Hepatocyte (in vitro differentiated cells): Measurements from ENCODE around the gene TOMM20L. TPM values are rescaled to one million over a fixed set of nuclear protein-coding genes. Genes with fewer than 3 reads are reported as not detected.

Experiments
- DNase-seq: peaks from one replicate; pipeline ENCODE4 v3.0.0-alpha.2; 2016; ENCODE audit warnings: low spot score
- H2AFZ ChIP-seq: fragments of 200-600 bp; sonication (generic); 2 replicates; pipeline ENCODE4 v1.6.0; 2016; ENCODE audit warnings: antibody characterized with exemption, mild to moderate bottlenecking
- H3K27ac ChIP-seq: fragments of 200-600 bp; sonication (generic); 2 replicates; pipeline ENCODE4 v1.5.1; 2016; ENCODE audit warnings: mild to moderate bottlenecking
- H3K27me3 ChIP-seq: fragments of 200-600 bp; sonication (generic); 2 replicates; pipeline ENCODE4 v1.6.1; 2016
- H3K36me3 ChIP-seq: fragments of 200-600 bp; sonication (generic); replicated peaks from 2 replicates; pipeline ENCODE4 v1.5.1; 2016; ENCODE audit warnings: low read depth; ENCODE audit not compliant: insufficient read depth
- H3K4me1 ChIP-seq: fragments of 200-600 bp; sonication (generic); 2 replicates; pipeline ENCODE4 v1.5.1; 2016; ENCODE audit warnings: mild to moderate bottlenecking, moderate library complexity; ENCODE audit not compliant: insufficient read depth
- H3K4me2 ChIP-seq: fragments of 200-600 bp; sonication (generic); 2 replicates; pipeline ENCODE4 v1.6.0; 2016
- H3K4me3 ChIP-seq: fragments of 200-600 bp; sonication (generic); 2 replicates; pipeline ENCODE4 v1.5.1; 2016; ENCODE audit warnings: mild to moderate bottlenecking
- H3K79me2 ChIP-seq: fragments of 200-600 bp; sonication (generic); 2 replicates; pipeline ENCODE4 v1.6.0; 2017; ENCODE audit warnings: mild to moderate bottlenecking
- H3K9me2 ChIP-seq: fragments of 200-600 bp; sonication (generic); replicated peaks from 2 replicates; pipeline ENCODE4 v1.6.0; 2017; ENCODE audit warnings: mild to moderate bottlenecking; ENCODE audit not compliant: insufficient read depth
- H3K9me3 ChIP-seq: fragments of 200-600 bp; sonication (generic); 2 replicates; pipeline ENCODE4 v1.5.1; 2016; ENCODE audit warnings: low read depth, mild to moderate bottlenecking
- H4K20me1 ChIP-seq: fragments of 200-600 bp; sonication (generic); 2 replicates; pipeline ENCODE4 v1.6.0; 2016; ENCODE audit warnings: mild to moderate bottlenecking; ENCODE audit not compliant: insufficient read depth, poor library complexity, severe bottlenecking
- EZH2 ChIP-seq: fragments of 200-600 bp; sonication (generic); IDR thresholded peaks from 2 replicates; pipeline ENCODE4 v1.6.1; 2016; ENCODE audit warnings: antibody characterized with exemption, mild to moderate bottlenecking, borderline replicate concordance
- EZH2phosphoT487 ChIP-seq: fragments of 200-600 bp; sonication (generic); IDR thresholded peaks from one replicate; pipeline ENCODE4 v1.6.1; 2018; ENCODE audit warnings: antibody characterized with exemption, mild to moderate bottlenecking, low read depth, moderate library complexity; ENCODE audit not compliant: unreplicated experiment, severe bottlenecking
- WGBS: methylation state at CpG from one replicate; pipeline ENCODE4 v1.1.6; 2016; ENCODE audit warnings: low lambda C conversion rate; ENCODE audit errors: missing lambda C conversion rate; 5-methylcytosine and 5-hydroxymethylcytosine counted together
- polyA plus RNA-seq: library from polyadenylated mRNA; unstranded; fragments of >200 nt; fragmentation: Nextera tagmentation; extraction: Ambion mirVana; gene quantifications from 2 replicates; pipeline ENCODE4 v1.2.1, GENCODE V29; 2016
- total RNA-seq: library from RNA; depleted of rRNA; stranded (reverse); fragments of >200 nt; gene quantifications from 2 replicates; pipeline ENCODE4 v1.2.3, GENCODE V29; 2014
- TF ChIP-seq, protein P1 (sequence below): fragments of 200-600 bp; sonication (generic); IDR thresholded peaks from 2 replicates; pipeline ENCODE4 v1.5.1; 2016; ENCODE audit warnings: antibody characterized with exemption, mild to moderate bottlenecking; ENCODE audit not compliant: poor library complexity

TOMM20L gene
- total RNA-seq (not detected in 2 replicates), polyA plus RNA-seq (0.33 TPM in 1 of 2 replicates, not detected in the other)

DNA sequence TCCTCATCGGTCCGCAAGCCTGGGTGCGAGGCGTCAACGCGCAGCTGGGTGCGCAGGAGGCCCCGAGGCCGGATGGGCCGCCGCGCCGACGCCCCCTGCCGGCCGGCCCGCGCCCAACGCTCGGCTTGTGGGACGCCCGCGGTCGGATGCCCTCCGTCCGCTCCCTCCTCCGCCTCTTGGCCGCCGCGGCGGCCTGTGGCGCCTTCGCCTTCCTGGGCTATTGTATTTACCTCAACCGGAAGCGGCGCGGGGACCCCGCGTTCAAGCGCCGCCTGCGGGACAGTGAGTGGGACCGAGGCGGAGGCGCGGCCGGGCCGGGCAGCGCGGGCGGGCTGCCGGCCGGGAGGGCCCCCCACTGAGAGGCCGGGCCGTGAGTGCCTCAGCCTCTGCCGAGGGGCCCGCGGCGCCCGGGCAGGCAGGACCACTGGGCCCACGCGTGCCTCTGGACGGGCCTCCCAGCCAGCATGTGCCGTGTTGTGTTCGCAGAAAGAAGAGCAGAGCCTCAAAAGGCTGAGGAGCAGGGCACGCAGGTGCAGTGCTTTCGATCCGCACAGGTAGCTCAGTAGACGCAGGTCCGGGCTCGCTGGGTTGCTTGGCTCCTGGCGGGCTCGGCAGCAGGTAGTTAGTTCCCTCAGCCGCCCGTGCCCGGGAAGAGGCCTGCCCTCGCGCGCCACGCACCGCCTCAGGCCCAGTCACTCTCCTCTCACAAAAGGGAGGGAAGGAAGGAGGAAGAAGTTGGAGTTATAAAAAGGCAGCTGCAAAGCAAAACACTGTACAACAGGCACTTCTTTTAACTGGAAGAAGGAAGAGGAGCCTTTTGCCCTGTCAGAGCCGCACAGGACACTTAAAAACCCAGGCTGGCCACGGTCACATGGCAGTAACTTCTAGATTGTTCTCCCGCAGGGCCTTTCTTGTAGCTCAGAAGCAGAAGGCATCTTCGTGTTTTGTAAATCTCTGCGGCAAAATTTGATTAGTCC, at the start of gene TOMM20L:
Gene TOMM20L (plus strand): TSS at position 119 of the 977 bp plus-strand sequence. CDS start 28 bp downstream, at position 147.
- Histone ChIP-seq H3K27me3 (no peaks in the 10 kb centered on the region), H2AFZ (peak within 1 kb of the TSS; percentile 90), H3K36me3 (no peaks in the 10 kb centered on the region), H4K20me1 (no peaks in the 10 kb centered on the region), H3K9me3 (no peaks in the 10 kb centered on the region), H3K4me3 (peak within 1 kb of the TSS; percentile 49), H3K9me2 (no peaks in the 10 kb centered on the region), H3K79me2 (no peaks in the 10 kb centered on the region), H3K4me1 (peaks cover 4% of the 10 kb centered on the region), H3K4me2 (peak within 1 kb of the TSS; percentile 89), H3K27ac (peak within 1 kb of the TSS; percentile 88)
- peak; percentile 87 for DNase-seq
- WGBS: 11% methylated on average over 54 of the region's 86 CpGs
- TF ChIP-seq, protein P1, sequence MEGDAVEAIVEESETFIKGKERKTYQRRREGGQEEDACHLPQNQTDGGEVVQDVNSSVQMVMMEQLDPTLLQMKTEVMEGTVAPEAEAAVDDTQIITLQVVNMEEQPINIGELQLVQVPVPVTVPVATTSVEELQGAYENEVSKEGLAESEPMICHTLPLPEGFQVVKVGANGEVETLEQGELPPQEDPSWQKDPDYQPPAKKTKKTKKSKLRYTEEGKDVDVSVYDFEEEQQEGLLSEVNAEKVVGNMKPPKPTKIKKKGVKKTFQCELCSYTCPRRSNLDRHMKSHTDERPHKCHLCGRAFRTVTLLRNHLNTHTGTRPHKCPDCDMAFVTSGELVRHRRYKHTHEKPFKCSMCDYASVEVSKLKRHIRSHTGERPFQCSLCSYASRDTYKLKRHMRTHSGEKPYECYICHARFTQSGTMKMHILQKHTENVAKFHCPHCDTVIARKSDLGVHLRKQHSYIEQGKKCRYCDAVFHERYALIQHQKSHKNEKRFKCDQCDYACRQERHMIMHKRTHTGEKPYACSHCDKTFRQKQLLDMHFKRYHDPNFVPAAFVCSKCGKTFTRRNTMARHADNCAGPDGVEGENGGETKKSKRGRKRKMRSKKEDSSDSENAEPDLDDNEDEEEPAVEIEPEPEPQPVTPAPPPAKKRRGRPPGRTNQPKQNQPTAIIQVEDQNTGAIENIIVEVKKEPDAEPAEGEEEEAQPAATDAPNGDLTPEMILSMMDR: peak; percentile 65
- TF ChIP-seq EZH2phosphoT487: no peak
- TF ChIP-seq EZH2: no peak

DNA sequence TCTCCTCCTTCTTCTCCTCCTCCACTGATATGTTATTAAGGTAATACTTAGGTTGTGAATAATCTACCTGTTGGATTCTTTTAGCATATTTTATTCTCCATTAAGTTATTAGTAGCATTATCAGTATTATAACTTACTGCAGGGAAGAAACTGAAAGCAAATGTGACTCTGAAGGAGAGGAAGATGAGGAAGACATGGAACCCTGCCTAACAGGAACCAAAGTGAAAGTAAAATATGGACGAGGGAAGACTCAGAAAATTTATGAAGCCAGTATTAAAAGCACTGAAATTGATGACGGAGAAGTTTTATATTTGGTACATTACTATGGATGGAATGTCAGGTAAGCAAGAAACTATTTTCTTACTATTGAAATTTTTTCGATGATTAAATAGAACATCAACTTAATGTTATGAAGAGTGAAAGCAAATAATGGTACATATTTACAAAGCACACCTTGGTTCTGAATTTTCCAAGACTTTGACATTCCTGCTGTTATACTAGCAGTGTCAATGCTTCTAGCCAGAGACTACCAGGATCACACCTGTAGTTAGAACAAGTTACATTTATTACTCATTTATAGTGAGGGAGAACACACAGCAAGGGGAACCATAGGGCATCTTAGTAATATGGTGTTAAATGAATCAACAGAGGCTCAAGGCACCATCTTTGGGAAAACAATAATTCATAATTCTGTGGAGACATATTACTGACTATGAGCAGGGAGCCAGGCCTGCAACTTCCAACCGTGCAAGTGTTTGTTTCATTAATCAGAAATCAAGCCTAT, 42.0 kb upstream of the TOMM20L start:
- Histone ChIP-seq H3K9me3 (no peaks in the 10 kb centered on the region), H3K4me1 (no peaks in the 10 kb centered on the region), H3K79me2 (no peaks in the 10 kb centered on the region), H3K27me3 (no peaks in the 10 kb centered on the region), H3K27ac (no peak overlapping the region), H3K9me2 (no peaks in the 10 kb centered on the region), H3K4me2 (no peak overlapping the region), H3K4me3 (no peak overlapping the region), H4K20me1 (no peaks in the 10 kb centered on the region), H3K36me3 (no peaks in the 10 kb centered on the region), H2AFZ (no peak overlapping the region)
- 88% methylated on average over 4 of the region's 4 CpGs for whole genome bisulfite sequencing
- TF ChIP-seq EZH2: no peak
- no peak for TF ChIP-seq EZH2phosphoT487
- TF ChIP-seq, protein P1: no peak
- no peak for DNase-seq

DNA sequence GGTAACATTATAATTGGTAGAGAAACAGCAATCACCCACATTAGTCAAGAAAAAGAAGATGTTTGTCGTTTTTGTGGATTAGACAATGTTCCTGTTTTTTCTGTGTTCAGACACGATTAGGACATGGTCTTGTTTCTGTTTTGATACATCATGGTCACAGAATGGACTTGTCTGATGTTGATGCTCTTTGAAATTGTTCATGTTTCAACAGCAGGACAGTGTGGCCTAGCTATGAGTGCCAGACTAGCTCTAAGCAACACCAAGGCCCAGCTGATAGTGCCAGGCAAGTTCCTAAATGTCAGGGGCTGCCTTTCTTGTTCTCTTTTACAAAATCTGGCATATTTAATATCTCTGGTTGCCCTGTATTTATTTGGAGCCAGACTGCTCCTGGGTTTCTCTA, 40.9 kb upstream of the TOMM20L start:
- Histone ChIP-seq H3K4me3 (no peak overlapping the region), H4K20me1 (no peaks in the 10 kb centered on the region), H2AFZ (no peak overlapping the region), H3K27me3 (no peaks in the 10 kb centered on the region), H3K4me2 (no peak overlapping the region), H3K79me2 (no peaks in the 10 kb centered on the region), H3K4me1 (no peaks in the 10 kb centered on the region), H3K9me3 (no peaks in the 10 kb centered on the region), H3K27ac (peak overlapping the region; percentile 67), H3K36me3 (no peaks in the 10 kb centered on the region), H3K9me2 (no peaks in the 10 kb centered on the region)
- no peak for DNase-seq
- whole genome bisulfite sequencing: 89% methylated on average over 2 of the region's 2 CpGs
- TF ChIP-seq, protein P1: no peak
- TF ChIP-seq EZH2 (no peak), EZH2phosphoT487 (no peak)
